Measurements from ENCODE around the gene CRABP2.
A peak's percentile ranks its signal among the peaks of the same experiment; 100 is the strongest.

CRABP2 gene

DNA sequence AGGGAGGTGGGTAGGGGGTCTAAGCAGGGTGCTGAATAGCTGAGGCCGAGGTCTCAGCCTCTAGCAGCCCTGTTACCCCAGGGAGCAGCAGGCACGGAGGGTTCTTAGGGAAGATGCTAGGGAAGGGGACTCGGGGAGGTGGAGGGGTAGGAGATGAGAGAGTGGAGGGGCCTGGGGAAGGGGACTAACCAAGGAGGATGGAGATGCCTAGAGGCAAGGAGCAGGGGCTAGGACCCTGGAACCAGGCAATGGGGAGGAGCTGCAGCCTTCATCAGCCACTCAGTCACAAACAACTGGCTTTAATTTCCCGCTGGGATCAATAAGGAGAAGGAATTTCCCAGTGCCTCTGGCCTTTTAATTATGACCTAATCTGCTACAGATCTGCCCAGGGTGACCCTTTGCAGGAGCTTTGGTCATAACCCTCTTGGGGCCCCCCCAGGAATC is 2.9 kb upstream of the CRABP2 start:
- no peak for DNase-seq (ENCODE audit: low spot score)

DNA sequence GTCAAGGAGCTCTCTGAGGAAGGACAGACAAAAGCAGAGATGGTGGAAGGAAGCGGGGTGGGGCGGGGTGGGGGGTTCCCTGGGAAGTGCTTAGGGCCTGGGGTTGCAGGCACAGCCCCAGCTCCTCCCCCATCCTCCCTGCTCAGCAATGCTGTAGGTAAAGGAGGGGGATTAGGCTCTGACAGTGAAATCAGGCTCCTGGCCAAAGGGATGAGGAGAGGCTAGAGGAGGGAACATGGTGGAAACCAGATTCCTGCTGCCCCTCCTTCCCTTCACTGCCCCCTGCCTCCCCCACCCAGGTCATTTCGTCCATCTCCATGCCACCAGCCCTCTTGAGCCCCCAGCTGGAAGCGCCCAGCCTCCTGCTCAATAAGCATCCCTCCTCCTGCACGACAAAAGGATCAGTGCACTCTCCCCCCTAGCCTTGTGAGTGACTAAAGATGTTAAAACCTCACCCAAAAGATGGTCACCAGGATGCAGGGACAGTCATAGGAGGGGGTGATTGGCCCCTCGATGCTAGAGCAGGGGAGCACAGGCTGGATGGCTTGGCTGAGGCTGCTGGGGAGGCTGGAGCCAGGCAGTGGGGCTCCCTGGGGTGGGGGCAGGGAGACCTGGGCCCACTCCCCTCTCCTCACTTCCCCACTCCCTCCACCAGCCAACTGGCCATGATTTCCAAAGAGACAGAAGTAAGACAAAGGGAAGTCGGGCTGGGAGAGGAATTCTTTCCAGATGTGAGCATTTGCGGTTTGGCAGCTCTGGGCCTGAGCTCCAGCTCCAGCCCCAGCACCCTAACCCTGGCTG is 2.2 kb upstream of the CRABP2 start:
- DNase-seq (ENCODE audit: low spot score) = no peak

- DNase-seq (ENCODE audit: low spot score) = no peak
Observed at GRCh38 chr1:156706657-156707416, 1.5 kb upstream of the CRABP2 start.

DNA sequence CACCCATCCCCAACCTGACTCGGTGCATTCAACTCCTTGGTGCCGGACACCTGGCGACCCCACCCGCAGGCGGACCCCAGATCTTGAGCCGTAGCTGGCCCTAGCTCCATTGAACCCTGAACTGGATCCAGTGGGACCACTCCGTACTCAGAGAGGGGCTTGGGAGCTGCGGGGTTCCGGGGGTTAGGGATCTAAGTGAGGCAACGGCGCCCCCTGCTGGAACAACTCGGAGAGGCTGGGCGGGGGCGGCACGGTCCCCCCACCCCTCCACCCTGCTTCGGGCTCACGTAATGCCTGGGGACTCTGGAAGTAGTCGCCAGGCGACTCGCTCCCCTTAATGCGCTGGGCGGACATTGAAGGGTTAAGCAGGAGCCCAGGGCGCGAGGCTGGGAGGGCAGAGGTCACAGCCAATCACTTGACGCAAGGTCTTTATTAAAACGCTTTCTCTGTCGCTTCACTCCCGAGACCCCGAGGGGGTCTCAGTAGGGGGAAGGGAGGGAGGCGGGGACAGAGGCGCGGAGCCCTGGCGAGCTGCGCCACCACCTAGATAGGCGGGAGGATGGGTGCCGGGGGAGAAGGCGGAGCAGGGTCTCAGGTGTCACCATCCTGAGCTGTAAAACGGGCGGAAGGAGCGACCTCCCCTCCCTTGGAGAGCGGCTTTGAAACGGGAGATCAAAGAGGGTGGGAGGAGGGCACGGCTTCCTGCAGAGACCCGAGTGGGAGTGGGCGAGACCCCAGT is 704 bp upstream of the CRABP2 start:
- no peak for DNase-seq (ENCODE audit: low spot score)

GRCh38 chr1:156704930-156705320 is 458 bp downstream of the CRABP2 start:
- DNase-seq (ENCODE audit: low spot score) = peak; percentile 42

GRCh38 chr1:156704166-156704711 is 1.1 kb downstream of the CRABP2 start:
- DNase-seq (ENCODE audit: low spot score) = no peak

- DNase-seq (ENCODE audit: low spot score) = no peak
Observed at GRCh38 chr1:156703741-156704140, 1.6 kb downstream of the CRABP2 start.

DNA sequence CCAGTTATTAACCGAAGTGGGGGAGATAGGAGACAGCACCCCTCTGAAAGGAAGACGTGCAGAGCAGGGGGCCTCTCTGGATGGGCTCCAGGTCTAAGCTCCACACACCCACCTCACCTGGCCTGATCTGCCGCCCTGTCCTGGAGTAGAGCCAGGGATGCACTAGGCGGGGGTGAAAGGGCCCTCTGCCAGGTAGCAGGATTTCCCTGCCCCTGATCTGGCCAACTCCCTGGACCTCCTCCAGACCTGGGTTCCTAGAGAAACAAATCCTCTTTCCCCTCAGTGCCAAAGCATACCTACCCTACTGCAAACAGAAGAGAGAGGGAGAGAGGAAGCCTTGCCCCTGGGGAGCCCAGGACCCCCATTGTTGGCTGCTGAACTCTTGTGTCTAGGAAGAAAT is 2.0 kb downstream of the CRABP2 start:
- DNase-seq (ENCODE audit: low spot score) = no peak

- DNase-seq (ENCODE audit: low spot score) = no peak
Observed at GRCh38 chr1:156700736-156701531, 4.4 kb downstream of the CRABP2 start.

GRCh38 chr1:156698995-156699394 is 6.4 kb downstream of the CRABP2 start:
- no peak for DNase-seq (ENCODE audit: low spot score)

DNA sequence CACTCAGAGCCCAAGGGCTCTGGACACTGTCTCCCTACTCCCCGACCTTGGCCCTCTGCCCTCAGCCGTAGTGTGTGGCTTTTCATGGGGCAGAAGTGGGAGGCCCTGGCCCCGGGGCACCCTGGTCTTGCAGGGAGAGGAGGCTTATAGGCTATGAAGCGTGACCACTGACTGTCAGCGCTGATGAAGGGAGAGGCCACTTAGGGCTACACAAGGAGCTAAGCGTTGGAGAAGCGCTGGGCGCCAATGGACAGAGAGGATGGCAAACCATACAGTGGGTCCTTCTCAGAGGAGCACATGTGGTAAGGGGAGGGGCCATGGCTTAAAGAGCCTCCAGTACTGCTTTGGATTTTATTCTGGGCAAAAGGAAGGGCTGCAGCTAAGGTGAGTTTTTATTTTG is 7.9 kb downstream of the CRABP2 start:
- no peak for DNase-seq (ENCODE audit: low spot score)

DNA sequence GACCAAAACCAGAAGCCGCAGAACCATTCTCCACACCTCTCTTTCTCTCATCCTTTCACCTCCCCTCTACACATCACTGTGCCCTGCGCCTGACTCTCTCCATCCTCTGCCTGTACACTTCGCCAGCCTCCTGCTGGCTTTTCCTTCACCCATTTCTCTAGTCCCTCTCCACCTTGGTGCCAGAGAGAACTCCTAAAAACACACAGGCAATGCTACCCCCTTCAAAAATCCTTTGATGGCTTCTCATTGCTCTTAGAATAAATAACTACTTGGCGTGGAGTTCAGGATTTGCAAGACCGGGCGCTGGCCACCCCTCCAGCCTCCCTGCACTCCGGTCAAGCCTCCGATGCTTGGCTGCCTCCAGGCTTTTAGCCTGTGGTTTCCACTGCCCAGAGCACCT is 8.6 kb downstream of the CRABP2 start:
- DNase-seq (ENCODE audit: low spot score) = no peak

DNA sequence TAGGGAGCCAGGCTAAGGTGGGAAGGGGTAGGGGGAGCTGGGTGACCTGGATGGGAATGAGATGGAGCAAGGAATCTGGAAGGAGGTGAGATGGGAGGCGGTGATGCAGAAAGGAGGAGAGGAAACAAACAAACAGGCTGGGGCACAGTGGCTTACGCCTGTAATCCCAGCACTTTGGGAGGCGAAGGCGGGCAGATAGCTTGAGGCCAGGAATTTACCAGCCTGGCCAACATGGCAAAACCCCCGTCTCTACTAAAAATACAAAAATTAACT is 10.8 kb downstream of the CRABP2 start:
- DNase-seq (ENCODE audit: low spot score) = no peak

DNA sequence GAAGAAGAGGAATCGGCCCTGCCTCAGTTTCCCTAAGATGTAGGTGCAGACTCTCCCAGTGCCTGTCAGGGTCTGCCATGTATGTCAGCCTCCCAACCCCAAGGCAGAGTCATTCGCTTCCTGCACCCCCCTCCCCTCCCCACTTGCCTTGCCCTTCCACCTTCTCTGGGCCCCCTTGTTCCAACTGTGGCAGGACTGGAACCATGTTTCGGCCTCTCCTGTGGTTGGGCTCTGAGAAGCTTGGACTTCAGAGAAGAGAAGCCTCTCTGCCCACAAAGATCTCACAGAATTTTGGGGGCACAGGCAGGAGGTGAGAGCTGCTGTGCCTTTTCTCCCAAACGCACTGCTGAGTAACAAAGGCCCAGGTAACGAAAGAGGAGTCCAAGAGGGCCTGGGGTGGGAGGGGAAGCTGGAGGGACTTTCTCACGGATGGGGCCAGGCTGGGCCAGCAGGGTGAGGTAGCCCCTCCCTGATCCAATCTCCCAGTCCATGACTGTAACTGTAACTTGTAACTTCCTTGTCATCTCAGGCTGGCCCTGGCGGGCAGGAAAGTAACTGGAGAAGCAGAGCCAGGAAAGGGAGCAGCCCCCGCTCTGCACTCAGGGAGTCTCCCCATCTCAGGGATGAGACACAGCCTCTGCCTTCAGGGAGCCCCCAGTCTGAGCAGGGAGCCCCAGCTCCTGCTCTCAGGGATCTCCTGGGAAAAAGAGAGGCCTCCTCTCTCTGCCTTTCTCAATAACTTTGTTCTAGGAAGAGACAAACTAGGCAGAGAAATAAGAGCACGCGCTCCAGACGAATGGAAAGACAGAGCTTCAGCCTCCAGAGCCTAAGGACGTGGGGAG is 11.3 kb downstream of the CRABP2 start:
- no peak for DNase-seq (ENCODE audit: low spot score)

DNA sequence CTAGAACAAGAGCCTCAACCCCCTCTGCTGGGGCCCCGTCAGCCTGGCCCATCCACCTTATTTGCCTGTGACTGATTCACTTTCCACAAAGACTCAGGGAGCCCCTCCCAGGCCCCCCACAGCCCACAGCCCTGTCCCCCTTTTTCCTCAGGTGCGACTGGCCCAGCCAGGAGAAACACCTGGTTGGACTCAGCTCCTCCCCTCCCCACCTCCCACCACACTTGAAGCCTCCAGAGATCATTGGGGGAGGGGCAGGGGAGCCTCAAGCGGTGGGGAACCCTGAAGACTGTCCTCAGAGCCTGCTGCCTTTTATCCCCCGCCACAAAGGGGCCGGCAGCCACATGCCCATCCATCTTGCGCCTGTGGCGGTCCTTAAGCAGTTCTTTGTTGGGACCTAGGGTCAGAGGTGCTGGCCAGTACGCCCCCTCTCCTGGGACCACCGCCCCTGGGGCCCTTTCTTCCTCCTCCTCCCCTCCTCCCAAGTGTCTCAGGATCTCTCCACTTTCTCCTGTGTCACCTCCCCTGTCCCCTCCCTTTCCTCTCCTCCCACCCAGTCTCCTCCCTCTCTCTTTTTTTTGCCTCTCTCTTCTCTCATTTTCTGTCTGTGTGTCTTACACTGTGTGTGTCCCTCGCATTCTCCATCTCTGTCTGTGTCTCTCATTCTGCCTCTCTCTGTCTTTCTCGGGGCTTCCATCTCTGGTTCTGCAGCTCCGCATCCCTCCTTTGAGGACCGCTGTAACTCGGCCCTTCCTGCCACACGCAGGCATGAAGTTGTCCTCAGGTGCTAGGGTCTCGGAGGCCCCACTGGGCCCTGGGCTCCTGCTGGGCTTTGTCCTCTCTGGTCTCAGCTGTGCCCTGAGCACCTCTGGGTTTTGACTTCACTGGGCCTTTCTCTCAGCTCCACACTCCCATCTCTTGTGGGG is 12.2 kb downstream of the CRABP2 start:
- no peak for DNase-seq (ENCODE audit: low spot score)

DNA sequence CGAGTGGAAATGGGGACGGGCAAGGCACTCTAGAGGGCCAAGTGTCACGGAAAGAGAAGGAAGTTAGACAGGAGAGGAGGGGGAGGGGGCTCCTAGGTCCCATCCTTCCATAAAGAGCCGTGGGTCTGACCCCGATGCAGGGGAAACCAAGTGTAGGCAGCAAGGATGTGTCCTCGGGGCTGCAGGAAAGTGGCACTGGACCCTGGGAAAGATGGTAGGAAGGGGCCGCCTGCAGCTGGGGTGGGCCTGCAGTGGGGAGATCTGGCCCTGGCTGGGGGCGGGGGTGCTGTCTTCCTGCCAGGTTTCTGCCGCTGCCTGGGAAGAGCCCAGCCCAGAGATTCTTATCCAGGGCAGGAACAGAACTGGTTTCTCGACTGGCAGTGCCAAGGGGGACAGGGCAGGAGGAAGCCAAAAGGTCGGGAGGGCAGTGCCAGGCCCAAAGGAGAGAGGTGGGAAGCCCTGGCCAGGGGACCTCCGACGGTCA is 12.9 kb downstream of the CRABP2 start:
- DNase-seq (ENCODE audit: low spot score) = no peak

DNA sequence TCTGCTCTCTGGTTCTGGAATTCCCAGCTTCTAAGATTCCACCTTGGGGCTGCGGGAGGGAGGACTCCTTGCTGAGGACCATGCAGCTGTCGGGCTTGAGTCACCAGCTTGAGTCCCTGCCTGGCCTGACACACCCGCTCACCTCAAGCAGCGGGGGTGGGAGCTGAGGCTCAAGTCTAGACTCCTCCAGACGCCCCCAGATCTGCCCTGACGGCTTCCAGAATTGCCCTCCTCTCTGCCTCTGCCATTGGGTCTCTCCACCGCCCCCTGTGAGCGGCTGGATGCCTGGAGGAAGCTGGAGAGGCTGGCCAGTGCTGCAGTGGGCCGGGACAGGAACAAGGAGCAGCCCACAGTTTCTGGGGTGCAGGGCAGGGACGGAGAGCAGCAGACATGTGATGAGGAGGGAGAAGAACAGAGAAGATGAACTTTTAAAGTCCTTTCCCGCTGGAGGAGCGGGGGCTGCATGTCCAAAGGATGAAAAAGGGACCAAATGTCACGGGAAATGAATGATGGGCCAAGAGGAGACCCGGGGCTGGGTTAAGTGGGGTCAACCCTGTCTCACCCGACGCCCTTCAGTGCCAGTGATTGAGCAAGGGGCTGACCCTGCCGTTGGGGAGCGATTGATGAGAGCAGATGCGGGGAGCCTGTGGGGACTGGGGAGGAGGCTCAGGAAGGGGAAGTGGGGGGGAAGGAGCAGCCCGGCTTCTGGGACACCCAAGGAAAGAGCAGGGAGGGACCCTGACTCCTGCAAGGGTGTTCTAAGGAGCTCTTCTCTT is 13.5 kb downstream of the CRABP2 start:
- no peak for DNase-seq (ENCODE audit: low spot score)

GRCh38 chr1:156691191-156691590 is 14.2 kb downstream of the CRABP2 start:
- no peak for DNase-seq (ENCODE audit: low spot score)

DNA sequence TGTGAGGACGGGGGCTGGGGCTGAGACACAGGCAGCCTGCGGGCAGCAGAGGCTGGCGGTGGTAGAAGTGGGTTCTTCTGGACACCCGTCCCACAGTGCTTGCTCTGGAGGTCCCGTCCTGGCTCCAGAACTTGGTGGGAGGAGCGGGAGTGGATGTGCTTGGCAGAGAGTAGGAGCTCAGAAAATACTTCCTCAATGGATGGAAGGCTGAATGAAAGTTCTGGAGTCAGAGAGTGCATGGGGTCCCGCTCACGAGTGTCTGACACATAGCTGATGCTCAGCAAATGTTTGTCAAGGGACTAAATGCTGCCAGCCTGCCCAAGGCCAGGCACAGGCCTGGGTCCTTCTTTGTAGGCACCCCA is 14.7 kb downstream of the CRABP2 start:
- DNase-seq (ENCODE audit: low spot score) = no peak

Measured in kidney capillary endothelial cell (primary cell).